Caco-2 (cell line): ENCODE measurements around the gene ST8SIA1. TPM values are rescaled to one million over a fixed set of nuclear protein-coding genes. Genes with fewer than 3 reads are reported as not detected.

Source experiments
- BruUV-seq: library from RNA; stranded (reverse); fragments of 400-500 nt; replicated peaks from 2 replicates; lab custom pipeline; 2021; lab: Mats Ljungman, UMichigan
- CTCF ChIA-PET: fragments of 300-600 bp; sonication (Branson Sonifier 250); formaldehyde crosslinking; loops from one replicate; lab custom pipeline; 2022; ENCODE audit warnings: antibody characterized with exemption; lab: Charles Lee
- POLR2A ChIA-PET: fragments of 300-600 bp; sonication (Branson Sonifier 250); formaldehyde crosslinking; loops from one replicate; lab custom pipeline; 2022; ENCODE audit warnings: antibody characterized with exemption; lab: Charles Lee
- DNase-seq, 2 experiments: peaks; one replicate each; pipeline versions ENCODE4 v3.0.0 to v3.0.0-alpha.2; 2020 to 2022
- H3K27me3 ChIP-seq: replicated peaks from 2 replicates; pipeline ENCODE4 v1.6.0; 2011; ENCODE audit warnings: low read length; ENCODE audit not compliant: control insufficient read depth, insufficient read depth
- H3K36me3 ChIP-seq: 2 replicates; pipeline ENCODE4 v1.5.1; 2011; ENCODE audit warnings: low read length; ENCODE audit not compliant: control insufficient read depth, insufficient read depth
- H3K4me1 ChIP-seq: fragments of 250-450 bp; sonication (Bioruptor Pico); 2 replicates; pipeline ENCODE4 v1.5.1; 2020; ENCODE audit warnings: mild to moderate bottlenecking
- H3K4me3 ChIP-seq: 2 replicates; pipeline ENCODE4 v1.5.1; 2011; ENCODE audit warnings: low read depth, mild to moderate bottlenecking, control low read depth, low read length
- H3K9me3 ChIP-seq: fragments of 250-450 bp; sonication (Bioruptor Pico); 2 replicates; pipeline ENCODE4 v1.5.1; 2020; ENCODE audit warnings: mild to moderate bottlenecking, moderate library complexity
- H3K27ac Mint-ChIP-seq: one replicate; pipeline ENCODE4 v1.8.0; 2022; ENCODE audit warnings: mixed read lengths; ENCODE audit not compliant: unreplicated experiment
- H3K27me3 Mint-ChIP-seq: one replicate; pipeline ENCODE4 v1.8.0; 2022; ENCODE audit warnings: mixed read lengths; ENCODE audit not compliant: insufficient read depth, unreplicated experiment
- H3K36me3 Mint-ChIP-seq: one replicate; pipeline ENCODE4 v1.8.0; 2022; ENCODE audit warnings: mild to moderate bottlenecking, mixed read lengths; ENCODE audit not compliant: insufficient read depth, unreplicated experiment
- H3K4me1 Mint-ChIP-seq: one replicate; pipeline ENCODE4 v1.8.0; 2022; ENCODE audit warnings: low read depth, mixed read lengths; ENCODE audit not compliant: unreplicated experiment
- H3K4me3 Mint-ChIP-seq: one replicate; pipeline ENCODE4 v1.8.0; 2022; ENCODE audit warnings: mild to moderate bottlenecking, moderate library complexity, mixed read lengths; ENCODE audit not compliant: unreplicated experiment
- H3K9me3 Mint-ChIP-seq: one replicate; pipeline ENCODE4 v1.8.0; 2022; ENCODE audit warnings: mixed read lengths; ENCODE audit not compliant: unreplicated experiment
- CTCF ChIP-seq, 2 experiments: fragments of 200-600 bp in 1 of 2; IDR thresholded peaks; 1 replicate in 1 of 2; 2 replicates in 1 of 2; pipeline versions ENCODE4 v1.5.1 to v1.8.0; 2011 to 2022; ENCODE audit warnings: antibody characterized with exemption in 1 of 2, control low read depth in 1 of 2, inconsistent platforms in 1 of 2, low read depth in 1 of 2, low read length in 1 of 2, mild to moderate bottlenecking in 1 of 2, moderate library complexity in 1 of 2; ENCODE audit not compliant: insufficient read depth in 1 of 2, severe bottlenecking in 1 of 2, unreplicated experiment in 1 of 2
- intact Hi-C: fragments of 100-400 bp; cut with micrococcal nuclease; formaldehyde crosslinking; loops from one replicate; pipeline ENCODE4 v1.10.0; 2022; ENCODE audit not compliant: unreplicated experiment
- total RNA-seq: library from RNA; stranded (reverse); gene quantifications from 2 replicates; pipeline ENCODE4 v1.2.3, GENCODE V29; 2022

ST8SIA1 gene
- total RNA-seq, 1 experiment from 2014 or later, result not detected

- POLR2A ChIA-PET, result no interaction called here
- Histone ChIP-seq H3K9me3 (no peaks in the 10 kb centered on the region), H3K36me3 (no peaks in the 10 kb centered on the region), H3K4me3 (no peak overlapping the region), H3K4me1 (no peaks in the 10 kb centered on the region), H3K27me3 (peaks cover 2% of the 10 kb centered on the region; the same call in 1 of the 2 replicates)
- intact Hi-C loops, result no loop called here
- CTCF ChIA-PET, result no interaction called here
- no peak for TF ChIP-seq CTCF (IDR thresholded peaks at IDR 0.05; ENCODE audit: insufficient read depth in 1 of 2, low read depth in 1 of 2, low read length in 1 of 2, severe bottlenecking in 1 of 2, unreplicated experiment in 1 of 2)
- no TSS peak for BruUV-seq
- DNase-seq, result no peak
- Mint-ChIP-seq H3K36me3 (no peaks in the 10 kb centered on the region), H3K27me3 (peaks cover 19% of the 10 kb centered on the region), H3K4me3 (no peak overlapping the region), H3K27ac (no peak overlapping the region), H3K9me3 (peaks cover 10% of the 10 kb centered on the region), H3K4me1 (no peaks in the 10 kb centered on the region)
Measured at GRCh38 chr12:22283006-22283506, 51.5 kb downstream of the ST8SIA1 start.

- ChIA-PET POLR2A (no interaction called here), CTCF (no interaction called here)
- Histone ChIP-seq H3K4me1 (no peaks in the 10 kb centered on the region), H3K27me3 (peaks cover 2% of the 10 kb centered on the region; the same call in 1 of the 2 replicates), H3K4me3 (no peak overlapping the region), H3K36me3 (no peaks in the 10 kb centered on the region), H3K9me3 (no peaks in the 10 kb centered on the region)
- peaks cover 19% of the 10 kb centered on the region for H3K27me3 Mint-ChIP-seq
- no peaks in the 10 kb centered on the region for H3K4me1 Mint-ChIP-seq
- no peak overlapping the region for H3K4me3 Mint-ChIP-seq
- intact Hi-C loops, result no loop called here
- H3K9me3 Mint-ChIP-seq, result peaks cover 10% of the 10 kb centered on the region
- no peak for DNase-seq
- H3K36me3 Mint-ChIP-seq, result no peaks in the 10 kb centered on the region
- BruUV-seq, result no TSS peak
- H3K27ac Mint-ChIP-seq, result no peak overlapping the region
- TF ChIP-seq CTCF (IDR thresholded peaks at IDR 0.05; ENCODE audit: insufficient read depth in 1 of 2, low read depth in 1 of 2, low read length in 1 of 2, severe bottlenecking in 1 of 2, unreplicated experiment in 1 of 2), result no peak
Measured at GRCh38 chr12:22282283-22282682, 52.2 kb downstream of the ST8SIA1 start.

GRCh38 chr12:22276867-22277266 is 57.6 kb downstream of the ST8SIA1 start:
- Mint-ChIP-seq H3K27me3 (peaks cover 27% of the 10 kb centered on the region), H3K9me3 (peaks cover 10% of the 10 kb centered on the region), H3K36me3 (no peaks in the 10 kb centered on the region), H3K4me1 (no peaks in the 10 kb centered on the region), H3K27ac (no peak overlapping the region), H3K4me3 (no peak overlapping the region)
- H3K9me3 ChIP-seq, result no peaks in the 10 kb centered on the region
- H3K4me1 ChIP-seq, result no peaks in the 10 kb centered on the region
- H3K27me3 ChIP-seq, result peaks cover 2% of the 10 kb centered on the region; the same call in 1 of the 2 replicates
- ChIA-PET CTCF (no interaction called here), POLR2A (no interaction called here)
- DNase-seq, result no peak
- intact Hi-C loops, result no loop called here
- no peaks in the 10 kb centered on the region for H3K36me3 ChIP-seq
- BruUV-seq, result no TSS peak
- no peak overlapping the region for H3K4me3 ChIP-seq
- no peak for TF ChIP-seq CTCF (IDR thresholded peaks at IDR 0.05; ENCODE audit: insufficient read depth in 1 of 2, low read depth in 1 of 2, low read length in 1 of 2, severe bottlenecking in 1 of 2, unreplicated experiment in 1 of 2)
